SK-N-MC (cell line): Measurements from ENCODE around the gene TRIP6.

Experiments used
- EZH2 ChIP-seq: fragments of 200-600 bp; sonication (generic); IDR thresholded peaks from one replicate; pipeline ENCODE4 v1.6.1; 2017; ENCODE audit warnings: antibody characterized with exemption
- FOXP2 ChIP-seq: optimal IDR thresholded peaks from 2 replicates; pipeline ENCODE3; 2011; ENCODE audit warnings: mild to moderate bottlenecking, moderate library complexity; ENCODE audit not compliant: insufficient read depth; ENCODE audit errors: extremely low read length, control extremely low read depth
- POLR2AphosphoS5 ChIP-seq: IDR thresholded peaks from 2 replicates; pipeline ENCODE4 v1.6.1; 2012; ENCODE audit warnings: mild to moderate bottlenecking, low read depth, low read length, borderline replicate concordance

DNA sequence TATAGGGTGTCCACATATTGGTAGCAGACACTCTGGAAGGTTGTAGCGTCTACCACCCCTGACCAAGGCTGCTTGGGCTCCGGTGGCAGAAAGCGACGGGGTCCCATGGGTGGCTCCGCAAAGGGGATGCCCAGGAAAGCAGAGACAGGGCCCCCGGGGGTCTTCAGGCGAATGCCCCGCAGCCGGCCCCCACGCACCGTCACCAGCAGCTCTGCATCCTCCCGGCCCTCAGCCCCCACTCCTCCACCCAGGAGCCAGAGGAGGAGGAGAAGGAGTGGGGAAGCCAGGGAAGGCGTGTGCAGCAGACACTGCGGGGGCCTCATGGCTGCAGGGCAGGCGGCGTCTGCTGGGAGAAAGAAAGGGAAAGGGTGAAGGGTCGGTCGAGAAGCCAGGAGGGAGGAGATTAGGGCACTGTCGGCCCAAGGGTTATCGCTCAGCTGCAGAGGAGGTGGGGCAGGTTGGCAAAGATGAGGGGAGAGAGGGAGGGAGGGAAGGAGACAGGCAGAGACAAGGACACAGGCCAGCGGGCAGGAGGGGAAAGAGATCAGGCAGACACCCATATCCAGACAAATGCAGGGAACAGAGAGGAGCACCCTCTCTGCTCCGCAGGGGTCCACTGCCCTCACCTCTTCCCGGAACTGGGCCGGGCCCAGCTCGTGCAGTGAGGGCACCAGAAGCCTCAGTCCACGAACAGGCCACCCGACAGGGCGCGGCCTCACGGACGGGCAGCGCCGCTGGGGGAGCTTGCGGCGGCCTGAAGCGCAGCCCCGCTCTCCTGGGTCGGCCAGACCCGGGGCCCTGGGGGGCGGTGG is 26.9 kb downstream of the TRIP6 start:
- TF ChIP-seq POLR2AphosphoS5 (no peak), EZH2 (no peak), FOXP2 (no peak)
